ENCODE measurements around the gene UHRF1.
"Not testable (repeated sequence)": the region's sequence is repeated elsewhere in the genome, so short reads cannot be mapped to it uniquely, and the experiment has no call there.

Gene UHRF1

GRCh38 chr19:4941638-4942169 lies 32.4 kb downstream of the UHRF1 start:
- not testable (repeated sequence) for ATAC-seq, H3K4me3 Mint-ChIP-seq, H3K27ac Mint-ChIP-seq, H3K4me1 Mint-ChIP-seq, H3K36me3 Mint-ChIP-seq, H3K27me3 Mint-ChIP-seq, H3K9me3 Mint-ChIP-seq

GRCh38 chr19:4950650-4951049 lies 41.3 kb downstream of the UHRF1 start:
- not testable (repeated sequence) for H3K4me1 Mint-ChIP-seq, H3K27me3 Mint-ChIP-seq, H3K9me3 Mint-ChIP-seq, ATAC-seq, H3K4me3 Mint-ChIP-seq, H3K27ac Mint-ChIP-seq
- H3K36me3 Mint-ChIP-seq = peaks cover 13% of the 10 kb centered on the region

- no peaks in the 10 kb centered on the region for H3K4me1 Mint-ChIP-seq
- no peak overlapping the region for H3K4me3 Mint-ChIP-seq
- H3K36me3 Mint-ChIP-seq = peaks cover 14% of the 10 kb centered on the region
- H3K9me3 Mint-ChIP-seq = no peaks in the 10 kb centered on the region
- no peak overlapping the region for H3K27ac Mint-ChIP-seq
- ATAC-seq = no peak
- H3K27me3 Mint-ChIP-seq = no peaks in the 10 kb centered on the region
These were observed 42.4 kb downstream of the UHRF1 start for GRCh38 chr19:4951656-4952055.

GRCh38 chr19:4952945-4953344 lies 43.6 kb downstream of the UHRF1 start:
- H3K36me3 Mint-ChIP-seq = peaks cover 14% of the 10 kb centered on the region

GRCh38 chr19:4954320-4955149 lies 45.2 kb downstream of the UHRF1 start:
- not testable (repeated sequence) for H3K4me1 Mint-ChIP-seq, H3K9me3 Mint-ChIP-seq, H3K27me3 Mint-ChIP-seq, H3K27ac Mint-ChIP-seq, H3K4me3 Mint-ChIP-seq
- ATAC-seq = peak; percentile 35
- peaks cover 14% of the 10 kb centered on the region for H3K36me3 Mint-ChIP-seq

More at GRCh38 chr19:4952945-4953344, 43.6 kb downstream of the UHRF1 start:
- no peaks in the 10 kb centered on the region for H3K27me3 Mint-ChIP-seq
- no peaks in the 10 kb centered on the region for H3K4me1 Mint-ChIP-seq
- no peak overlapping the region for H3K27ac Mint-ChIP-seq
- H3K4me3 Mint-ChIP-seq = no peak overlapping the region
- no peaks in the 10 kb centered on the region for H3K9me3 Mint-ChIP-seq
- ATAC-seq = no peak

- Mint-ChIP-seq H3K4me3 (no peak overlapping the region), H3K36me3 (peaks cover 14% of the 10 kb centered on the region), H3K4me1 (peaks cover 6% of the 10 kb centered on the region), H3K27ac (no peak overlapping the region), H3K9me3 (no peaks in the 10 kb centered on the region), H3K27me3 (no peaks in the 10 kb centered on the region)
- ATAC-seq = no peak
These were observed 46.0 kb downstream of the UHRF1 start for GRCh38 chr19:4955274-4955673.

GRCh38 chr19:4957981-4958380 lies 48.7 kb downstream of the UHRF1 start:
- no peak overlapping the region for H3K27ac Mint-ChIP-seq

GRCh38 chr19:4962085-4962619 lies 52.9 kb downstream of the UHRF1 start:
- H3K27me3 Mint-ChIP-seq = no peaks in the 10 kb centered on the region
- H3K4me1 Mint-ChIP-seq = peaks cover 6% of the 10 kb centered on the region
- H3K36me3 Mint-ChIP-seq = no peaks in the 10 kb centered on the region
- no peak for ATAC-seq
- no peak overlapping the region for H3K4me3 Mint-ChIP-seq
- no peaks in the 10 kb centered on the region for H3K9me3 Mint-ChIP-seq
- H3K27ac Mint-ChIP-seq = no peak overlapping the region

More at GRCh38 chr19:4957981-4958380, 48.7 kb downstream of the UHRF1 start:
- Mint-ChIP-seq H3K36me3 (peaks cover 8% of the 10 kb centered on the region), H3K4me1 (peaks cover 6% of the 10 kb centered on the region), H3K4me3 (no peak overlapping the region), H3K27me3 (no peaks in the 10 kb centered on the region), H3K9me3 (no peaks in the 10 kb centered on the region)
- no peak for ATAC-seq

- no peak overlapping the region for H3K4me3 Mint-ChIP-seq
- H3K4me1 Mint-ChIP-seq = peaks cover 11% of the 10 kb centered on the region
- H3K27ac Mint-ChIP-seq = no peak overlapping the region
- no peak for ATAC-seq
- H3K27me3 Mint-ChIP-seq = no peaks in the 10 kb centered on the region
- no peaks in the 10 kb centered on the region for H3K9me3 Mint-ChIP-seq
- no peaks in the 10 kb centered on the region for H3K36me3 Mint-ChIP-seq
These were observed 55.8 kb downstream of the UHRF1 start for GRCh38 chr19:4965061-4965460.

GRCh38 chr19:4966591-4966990 lies 57.3 kb downstream of the UHRF1 start:
- Mint-ChIP-seq H3K27ac (no peak overlapping the region), H3K36me3 (peaks cover 6% of the 10 kb centered on the region), H3K4me3 (no peak overlapping the region), H3K4me1 (peaks cover 27% of the 10 kb centered on the region), H3K27me3 (no peaks in the 10 kb centered on the region), H3K9me3 (no peaks in the 10 kb centered on the region)
- ATAC-seq = no peak

- ATAC-seq = no peak
These were observed 58.6 kb downstream of the UHRF1 start for GRCh38 chr19:4967738-4968461.

GRCh38 chr19:4968462-4969291 lies 59.4 kb downstream of the UHRF1 start, which contains the start of gene KDM4B:
TSS of gene KDM4B (plus strand) at chr19:4969113. CDS start at chr19:5032891, 63,778 bp downstream.
- Mint-ChIP-seq H3K27ac (peak within 1 kb of the TSS; percentile 83), H3K27me3 (no peaks in the 10 kb centered on the region), H3K9me3 (no peaks in the 10 kb centered on the region), H3K4me1 (peaks cover 44% of the 10 kb centered on the region), H3K4me3 (peak within 1 kb of the TSS; percentile 91), H3K36me3 (peaks cover 6% of the 10 kb centered on the region)
- ATAC-seq = peak; percentile 98

More at GRCh38 chr19:4967738-4968461, 58.6 kb downstream of the UHRF1 start:
- Mint-ChIP-seq H3K36me3 (peaks cover 6% of the 10 kb centered on the region), H3K27ac (peak overlapping the region; percentile 83), H3K4me3 (peak overlapping the region; percentile 81), H3K4me1 (peaks cover 40% of the 10 kb centered on the region), H3K9me3 (no peaks in the 10 kb centered on the region), H3K27me3 (no peaks in the 10 kb centered on the region)

GRCh38 chr19:4969292-4969771 lies 60.0 kb downstream of the UHRF1 start:
- Mint-ChIP-seq H3K27me3 (no peaks in the 10 kb centered on the region), H3K36me3 (peaks cover 6% of the 10 kb centered on the region), H3K9me3 (no peaks in the 10 kb centered on the region), H3K4me3 (peak overlapping the region; percentile 91), H3K4me1 (peaks cover 44% of the 10 kb centered on the region), H3K27ac (peak overlapping the region; percentile 83)
- ATAC-seq = no peak

- no peaks in the 10 kb centered on the region for H3K27me3 Mint-ChIP-seq
- peak overlapping the region; percentile 91 for H3K4me3 Mint-ChIP-seq
- peaks cover 12% of the 10 kb centered on the region for H3K36me3 Mint-ChIP-seq
- no peak for ATAC-seq
- H3K4me1 Mint-ChIP-seq = peaks cover 50% of the 10 kb centered on the region
- peak overlapping the region; percentile 82 for H3K27ac Mint-ChIP-seq
- H3K9me3 Mint-ChIP-seq = no peaks in the 10 kb centered on the region
These were observed 60.7 kb downstream of the UHRF1 start for GRCh38 chr19:4969772-4970531.
